GM15510 (cell line): ENCODE data around the gene HIRIP3.

Source experiments
- POLR2A ChIP-seq: IDR thresholded peaks from 3 replicates; pipeline ENCODE4 v1.6.1; 2011; ENCODE audit warnings: borderline replicate concordance; ENCODE audit not compliant: insufficient read length; ENCODE audit errors: extremely low read depth

HIRIP3 gene

DNA sequence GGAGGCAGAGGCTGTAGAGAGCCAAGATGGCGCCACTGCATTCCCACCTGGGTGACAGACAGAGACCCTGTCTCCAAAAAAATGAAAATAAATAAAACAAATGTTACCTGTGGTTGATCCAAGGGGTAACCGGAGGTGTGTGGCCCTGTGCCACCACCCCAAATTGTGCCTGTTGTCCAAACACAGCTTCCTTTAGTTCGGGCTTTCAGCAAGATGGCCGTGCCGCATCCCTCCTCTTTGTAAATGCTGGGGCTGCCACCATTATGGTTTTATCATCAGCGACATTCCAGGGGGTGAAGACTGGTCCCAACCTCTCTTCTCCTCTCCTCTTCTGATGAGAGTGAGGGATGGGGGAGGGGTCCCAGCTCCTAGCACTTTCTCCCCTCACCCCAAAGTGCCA lies 27.5 kb upstream of the HIRIP3 start, which contains the start of gene C16orf92:
C16orf92 (plus strand) TSS at position 312 of the 400 bp plus-strand sequence. CDS start 143 bp downstream, outside the sequence.
- no peak for TF ChIP-seq POLR2A

DNA sequence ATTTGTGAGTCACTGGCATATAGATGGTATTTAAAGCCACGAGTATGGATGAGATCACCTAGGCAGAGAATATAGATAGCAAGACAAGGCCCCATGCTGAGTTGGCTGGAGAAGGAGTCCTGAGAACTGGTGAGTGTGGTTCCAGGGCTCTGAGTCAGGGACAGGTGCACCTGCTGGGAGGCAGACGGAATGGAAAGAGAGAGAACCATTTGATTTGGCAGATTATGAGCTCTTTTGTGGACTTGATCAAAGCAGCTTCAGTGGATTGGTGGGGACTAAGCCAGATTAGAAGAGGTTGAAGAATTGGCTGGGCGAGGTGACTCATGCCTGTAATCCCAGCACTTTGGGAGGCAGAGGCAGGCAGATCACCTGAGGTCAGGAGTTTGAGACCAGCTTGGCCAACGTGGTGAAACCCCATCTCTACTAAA lies 23.3 kb upstream of the HIRIP3 start:
- TF ChIP-seq POLR2A = no peak

DNA sequence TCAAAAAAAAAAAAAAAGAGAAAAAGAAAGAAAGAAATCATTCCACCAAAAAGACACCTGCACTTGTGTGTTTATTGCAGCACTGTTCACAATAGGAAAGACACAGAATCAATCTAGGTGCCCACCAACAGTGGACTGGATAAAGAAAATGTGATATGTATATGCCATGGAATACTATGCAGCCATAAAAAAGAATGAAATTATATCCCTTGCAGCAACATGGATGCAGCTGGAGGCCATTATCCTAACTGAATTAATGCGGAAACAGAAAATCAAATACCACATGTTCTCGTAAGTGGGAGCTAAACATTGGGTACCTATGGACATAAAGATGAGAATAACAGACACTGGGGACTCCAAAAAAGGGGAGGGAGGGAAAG lies 21.9 kb upstream of the HIRIP3 start:
- no peak for TF ChIP-seq POLR2A

DNA sequence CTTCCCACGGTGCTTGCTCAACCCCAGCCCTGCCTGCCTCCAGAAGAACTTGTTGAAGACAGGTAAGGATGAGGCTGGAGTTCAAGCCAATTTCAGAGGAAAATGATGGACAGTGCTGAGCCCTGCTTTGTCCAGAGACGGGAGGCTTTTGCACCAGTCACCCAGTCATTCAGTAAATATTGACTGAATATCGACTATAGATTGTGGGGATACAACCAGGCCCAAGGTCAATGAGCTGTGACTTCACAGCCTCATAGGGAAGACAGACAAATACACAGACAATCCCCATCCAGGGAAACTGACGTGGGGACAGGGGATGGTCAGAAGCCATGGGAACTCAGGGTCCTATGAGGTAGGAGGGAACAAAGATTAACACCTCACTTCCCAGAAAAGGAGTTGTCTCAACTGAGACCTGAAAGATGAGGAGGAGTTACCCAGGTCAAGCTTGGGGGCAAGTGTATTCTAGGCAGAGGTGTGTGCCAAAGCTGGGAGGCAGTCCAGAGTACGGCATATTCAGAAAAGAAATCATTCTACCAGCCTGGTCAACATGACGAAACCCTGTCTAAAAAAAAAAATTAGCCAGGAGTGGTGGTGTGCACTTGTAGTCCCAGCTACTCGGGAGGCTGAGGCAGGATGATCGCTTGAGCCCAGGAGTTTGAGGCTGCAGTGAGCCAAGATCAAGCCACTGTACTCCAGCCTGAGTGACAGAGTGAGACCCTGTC lies 21.3 kb upstream of the HIRIP3 start:
- TF ChIP-seq POLR2A = no peak

DNA sequence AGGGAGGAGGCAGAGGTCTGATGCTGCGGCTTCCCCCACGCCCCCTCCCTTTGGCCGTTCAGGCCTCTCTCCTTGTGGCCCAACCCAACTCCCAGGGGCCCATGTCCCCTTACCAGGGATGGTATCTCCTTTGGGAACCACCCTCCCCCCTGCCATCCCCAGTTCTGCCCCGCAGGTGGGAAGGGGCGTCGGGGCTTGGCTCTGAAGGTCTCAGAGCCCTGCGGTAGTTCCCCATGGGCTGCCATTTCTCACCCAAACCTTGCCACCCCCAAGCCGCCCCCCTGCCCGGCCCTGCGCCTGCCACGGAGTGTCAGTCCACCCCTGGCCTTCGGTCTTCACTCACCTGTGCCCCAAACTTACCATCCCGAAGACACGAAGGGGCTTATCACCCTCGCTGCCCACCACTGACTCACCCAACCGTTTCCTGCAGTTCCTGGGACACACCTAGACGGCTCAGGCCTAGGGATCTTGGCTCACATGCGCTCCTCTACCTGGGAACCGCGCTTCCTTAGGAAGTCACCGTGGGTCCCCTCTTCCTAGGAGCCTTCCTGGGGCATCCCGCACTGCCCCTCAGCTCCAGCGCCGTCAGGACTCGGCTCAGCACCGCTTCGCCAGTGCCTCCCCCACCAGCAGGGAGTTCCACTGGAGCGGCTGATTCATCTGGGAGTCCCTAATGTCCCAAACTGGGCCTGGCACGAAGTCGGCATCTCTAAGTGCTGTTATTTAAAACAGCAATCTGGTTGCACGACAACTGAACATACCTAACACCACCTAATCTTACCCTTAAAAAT lies 16.5 kb upstream of the HIRIP3 start:
- TF ChIP-seq POLR2A = no peak

DNA sequence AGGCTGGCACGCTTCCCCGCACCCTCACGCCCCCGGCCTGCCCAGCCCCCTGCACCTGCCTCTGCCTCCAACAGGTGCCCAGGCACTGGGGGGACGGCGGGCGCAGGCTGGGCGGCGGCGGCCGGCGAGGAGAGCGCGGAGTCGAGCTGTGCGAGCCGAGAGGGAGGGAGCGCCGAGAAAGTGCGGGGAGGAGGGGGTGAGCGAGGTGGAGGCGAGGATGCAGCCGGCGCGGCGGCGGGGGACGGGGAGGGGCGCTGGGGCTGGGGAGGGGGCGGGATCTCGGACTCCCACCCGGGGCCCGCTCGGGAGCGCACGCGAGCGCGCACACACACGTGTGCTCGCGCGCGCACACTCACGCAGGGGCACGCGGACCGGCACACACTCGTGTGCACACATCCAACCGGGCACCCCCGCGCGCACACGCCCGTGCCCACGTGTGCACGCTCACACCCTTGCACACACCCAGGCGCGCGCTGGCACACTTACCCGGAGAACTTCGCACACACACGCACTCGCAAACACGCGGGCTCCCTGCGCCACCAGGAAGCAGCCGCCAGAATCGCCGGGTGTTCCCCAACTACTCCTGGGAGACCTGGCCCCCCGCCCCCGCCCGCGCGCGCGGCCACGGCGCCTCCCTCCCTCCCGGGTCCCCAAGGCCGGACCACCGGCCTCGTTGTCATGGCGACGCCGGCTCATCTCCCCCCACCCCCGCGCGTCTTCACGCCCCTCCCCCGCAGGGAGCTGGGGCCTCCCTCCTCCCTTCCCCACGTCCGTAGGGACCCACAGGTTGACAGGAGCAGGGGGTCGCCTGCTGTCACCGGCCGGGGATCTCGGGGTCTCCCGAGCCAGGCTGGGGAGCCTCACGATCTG lies 15.7 kb upstream of the HIRIP3 start, which contains the start of gene DOC2A:
DOC2A (minus strand) TSS at position 184 of the 870 bp plus-strand sequence. CDS start 805 bp downstream, outside the sequence.
- no peak for TF ChIP-seq POLR2A

DNA sequence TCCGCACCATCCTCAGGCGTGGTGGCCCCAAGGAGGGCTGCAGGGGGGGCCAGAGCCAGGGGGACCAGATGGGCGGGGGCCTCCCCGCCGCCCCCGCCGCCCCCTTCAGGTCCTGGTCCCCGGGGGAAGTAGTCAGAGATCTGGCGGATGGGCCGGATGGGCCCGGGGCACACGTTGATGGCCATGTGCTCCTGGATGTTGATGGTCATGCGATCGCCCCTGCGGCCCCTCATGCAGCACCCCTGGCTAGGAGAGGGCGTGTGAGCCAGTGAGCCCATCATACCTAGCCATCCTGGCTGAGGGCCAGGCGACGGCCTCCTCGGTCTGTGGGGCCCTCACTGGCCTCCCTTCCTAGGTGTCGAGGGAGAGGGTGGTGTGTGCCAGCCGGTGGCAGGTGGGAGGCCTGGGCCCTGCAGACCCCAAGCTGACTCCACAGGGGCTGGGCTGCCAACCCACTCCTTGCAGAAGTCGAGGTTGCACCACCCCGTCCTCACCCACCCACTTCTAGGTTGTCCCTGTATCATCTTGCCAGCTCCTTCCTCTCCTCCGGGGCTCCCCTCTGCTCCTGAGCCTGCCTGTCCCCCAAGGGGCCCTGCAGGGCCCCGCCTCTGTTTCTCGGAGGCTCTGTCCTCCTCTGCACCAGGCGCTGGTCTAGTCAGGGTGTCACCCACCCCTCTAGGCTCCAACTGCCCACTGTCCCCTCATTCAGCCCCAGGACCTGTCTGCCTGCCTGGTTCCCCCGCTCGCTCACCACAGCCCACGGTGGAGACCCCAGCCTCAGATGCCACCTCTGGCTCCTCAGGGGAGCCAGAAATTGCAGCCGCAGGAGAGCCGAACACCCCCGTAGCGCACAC lies 14.8 kb upstream of the HIRIP3 start:
- no peak for TF ChIP-seq POLR2A

DNA sequence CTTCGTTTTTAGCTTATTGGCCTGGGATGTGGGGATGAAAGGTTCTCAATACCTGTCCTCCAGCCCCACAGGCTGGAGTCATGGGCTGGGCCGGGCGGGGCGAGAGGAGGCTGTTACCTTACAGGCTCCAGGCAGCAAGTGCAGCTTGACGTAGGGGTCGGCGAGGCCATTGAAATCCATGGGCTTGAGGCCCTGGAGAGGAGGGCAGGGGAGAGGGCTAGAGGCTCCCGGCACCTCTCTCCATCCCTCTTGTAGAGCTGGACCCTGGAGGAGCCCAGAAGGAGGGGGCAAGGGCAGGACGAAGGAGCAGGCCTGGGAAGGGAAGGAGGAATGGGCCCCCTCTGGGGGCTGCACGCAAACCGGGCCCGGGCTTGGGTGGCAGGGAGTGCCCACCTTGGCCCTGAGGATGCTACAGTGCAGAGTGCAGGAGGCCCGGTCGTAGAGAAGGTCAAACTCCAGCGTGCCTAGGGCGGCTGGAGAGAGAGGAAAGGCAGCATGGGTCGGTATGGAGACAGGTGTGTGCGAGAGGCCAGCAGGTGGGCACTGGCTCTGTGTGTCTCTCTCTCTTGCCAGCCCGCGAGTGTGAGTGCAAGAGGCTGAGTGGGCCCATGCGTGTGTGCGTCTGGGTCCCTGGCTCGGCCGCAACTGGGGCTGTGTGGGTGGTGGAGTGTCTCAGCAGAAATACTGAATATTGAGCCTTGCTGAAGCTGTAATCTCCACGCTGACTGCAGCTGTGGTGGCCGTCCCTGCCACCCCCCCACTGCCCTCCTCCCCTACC lies 13.9 kb upstream of the HIRIP3 start:
- no peak for TF ChIP-seq POLR2A

DNA sequence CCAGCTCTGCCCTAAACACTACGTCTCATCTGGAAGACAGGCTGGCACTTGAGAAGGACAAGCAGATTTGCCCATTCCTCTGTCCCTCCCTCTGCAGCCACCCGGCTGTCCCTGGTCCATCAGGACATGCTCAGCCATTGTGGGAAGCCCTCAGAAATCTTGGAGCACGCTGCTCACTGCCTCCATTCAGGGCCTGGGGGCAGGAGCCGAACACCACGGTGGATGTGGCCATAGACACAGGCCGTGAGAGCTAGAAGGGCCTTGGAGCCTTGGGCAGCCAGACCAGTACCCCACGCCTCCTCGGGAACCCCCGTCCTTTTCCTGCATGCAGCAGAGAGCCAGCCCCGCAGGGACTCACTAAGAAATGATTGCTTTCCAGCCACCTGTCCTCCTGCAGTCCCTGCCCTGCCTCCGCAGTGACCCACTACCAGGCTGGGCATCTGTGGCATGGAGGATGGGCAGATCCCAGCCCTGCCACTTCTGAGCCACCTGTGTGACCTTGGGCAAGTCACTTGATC lies 12.0 kb upstream of the HIRIP3 start:
- no peak for TF ChIP-seq POLR2A

DNA sequence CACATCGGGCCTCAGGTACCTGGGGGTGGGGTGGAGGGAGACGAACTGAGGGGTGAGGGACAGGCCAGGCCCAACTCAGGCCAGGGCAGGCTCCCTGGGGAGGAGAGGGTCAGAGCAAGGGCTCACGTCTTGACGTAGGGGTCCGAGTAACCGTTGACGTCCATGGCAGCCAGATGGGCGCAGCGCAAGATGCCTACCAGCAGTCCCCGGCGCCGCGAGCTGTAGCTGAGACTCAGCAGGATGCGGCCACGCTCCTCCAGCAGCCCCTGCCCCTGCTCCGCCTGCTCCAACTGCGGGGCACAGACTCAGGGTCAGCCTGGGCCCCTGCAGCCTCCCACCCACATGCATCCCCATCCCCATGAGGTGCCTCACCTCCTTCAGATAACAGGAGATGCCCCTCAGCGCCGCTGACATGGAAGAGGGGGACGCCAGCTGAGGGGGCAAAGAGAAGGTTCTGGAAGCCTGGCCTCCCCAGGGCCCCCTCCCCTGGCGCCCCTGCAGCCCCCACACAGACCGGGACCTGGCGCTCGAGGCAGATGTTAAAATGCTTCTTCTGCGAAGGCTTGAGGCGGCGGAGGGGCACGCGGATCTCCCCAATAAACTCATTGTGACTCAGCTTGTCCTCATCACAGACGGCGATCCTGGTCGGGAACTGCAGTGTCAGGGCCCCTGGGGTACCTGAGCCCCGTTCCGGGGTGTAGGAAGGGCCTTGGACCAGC lies 11.4 kb upstream of the HIRIP3 start:
- no peak for TF ChIP-seq POLR2A

DNA sequence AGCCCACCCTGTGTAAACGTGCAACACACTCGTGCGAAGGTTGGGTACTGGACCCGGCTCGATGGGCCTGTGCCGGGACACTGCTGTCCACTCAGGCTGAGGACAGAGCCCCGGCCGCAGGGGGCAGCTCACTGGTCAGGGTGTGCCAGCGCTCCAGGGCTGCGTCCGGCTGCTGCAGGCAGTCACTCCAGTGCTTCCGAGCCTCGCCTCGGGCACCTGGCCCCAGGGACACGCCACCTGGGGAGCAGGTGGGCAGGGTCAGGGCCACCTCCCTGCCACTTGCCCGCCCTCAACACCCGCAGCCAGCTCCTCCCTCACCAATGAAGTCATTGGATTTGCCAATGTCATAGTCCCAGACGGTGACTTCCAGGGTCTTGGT lies 10.7 kb upstream of the HIRIP3 start:
- no peak for TF ChIP-seq POLR2A

DNA sequence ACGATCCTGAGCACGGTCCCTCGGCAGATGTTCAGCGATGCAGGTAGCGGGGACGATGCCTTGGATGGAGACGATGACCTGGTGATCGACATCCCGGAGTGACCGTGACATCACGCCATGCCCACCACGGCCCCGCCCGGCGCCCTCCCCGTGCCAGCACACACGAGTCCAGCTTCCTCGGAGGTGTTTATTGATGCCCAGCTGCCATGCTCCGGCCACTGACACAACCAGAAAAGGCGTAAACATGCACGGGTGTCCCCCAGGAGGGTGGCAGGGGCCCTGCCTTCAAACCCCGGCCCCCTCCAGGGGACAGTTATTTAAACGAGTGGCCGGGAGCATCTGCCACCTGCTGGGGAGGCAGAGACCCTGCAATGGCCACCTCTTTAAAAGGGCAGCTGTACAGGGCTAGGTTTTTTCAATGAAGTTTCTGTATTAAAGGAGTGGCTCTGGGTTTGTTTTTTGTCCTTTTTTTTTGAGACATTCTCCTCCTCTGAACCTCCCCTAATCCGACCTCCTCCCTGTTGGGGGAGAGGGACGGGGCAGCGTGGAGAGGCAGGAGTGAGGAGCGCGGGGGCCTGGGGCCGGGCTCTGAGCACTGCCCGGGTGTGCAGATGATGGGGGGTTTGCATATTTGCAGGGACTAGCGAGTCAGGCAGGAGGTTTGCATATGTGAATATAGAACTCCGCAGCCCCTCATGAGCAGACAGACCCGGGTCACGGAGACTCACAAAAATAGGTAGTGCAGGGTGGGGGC lies 10.1 kb upstream of the HIRIP3 start:
- TF ChIP-seq POLR2A = peak; percentile 10
